H9 (cell line): Measurements from ENCODE around the gene CLEC11A. TPM values are rescaled to one million over a fixed set of nuclear protein-coding genes. Genes with fewer than 3 reads are reported as not detected.
A peak's percentile ranks its signal among the peaks of the same experiment; 100 is the strongest.

Experiments
- DNase-seq: peaks from one replicate; pipeline ENCODE4 v3.0.0-alpha.2; 2017
- H2AFZ ChIP-seq: one replicate; pipeline ENCODE4 v1.6.1; 2013; ENCODE audit warnings: mild to moderate bottlenecking, low read length, control low read depth, moderate library complexity
- H2AK5ac ChIP-seq: 2 replicates; pipeline ENCODE4 v1.6.1; 2013; ENCODE audit warnings: low read length, control low read depth, mixed read lengths; ENCODE audit not compliant: insufficient read length
- H2BK120ac ChIP-seq: one replicate; pipeline ENCODE4 v1.6.1; 2013; ENCODE audit warnings: low read depth, mild to moderate bottlenecking, low read length, control low read depth, inconsistent platforms; ENCODE audit not compliant: poor library complexity, severe bottlenecking
- H2BK12ac ChIP-seq: 2 replicates; pipeline ENCODE4 v1.6.1; 2013; ENCODE audit warnings: low read length, control low read depth, mixed read lengths, low read depth; ENCODE audit not compliant: insufficient read length
- H2BK15ac ChIP-seq: 2 replicates; pipeline ENCODE4 v1.6.1; 2013; ENCODE audit warnings: low read depth, low read length, control low read depth
- H2BK20ac ChIP-seq: one replicate; pipeline ENCODE4 v1.6.1; 2013; ENCODE audit warnings: low read depth, mild to moderate bottlenecking, low read length, control low read depth, inconsistent platforms; ENCODE audit not compliant: poor library complexity, severe bottlenecking
- H2BK5ac ChIP-seq: 2 replicates; pipeline ENCODE4 v1.6.1; 2013; ENCODE audit warnings: low read length, control low read depth, mixed read lengths; ENCODE audit not compliant: insufficient read length
- H3K14ac ChIP-seq: 2 replicates; pipeline ENCODE4 v1.6.1; 2013; ENCODE audit warnings: low read length, control low read depth; ENCODE audit not compliant: insufficient read depth
- H3K18ac ChIP-seq: 2 replicates; pipeline ENCODE4 v1.6.1; 2013; ENCODE audit warnings: low read depth, mild to moderate bottlenecking, mixed read lengths, low read length, control low read depth; ENCODE audit not compliant: insufficient read length
- H3K23ac ChIP-seq: 2 replicates; pipeline ENCODE4 v1.6.1; 2013; ENCODE audit warnings: low read length, control low read depth, mixed read lengths, low read depth; ENCODE audit not compliant: insufficient read length
- H3K23me2 ChIP-seq: 2 replicates; pipeline ENCODE4 v1.6.1; 2013; ENCODE audit warnings: low read depth, mild to moderate bottlenecking, mixed read lengths, low read length, control low read depth; ENCODE audit not compliant: insufficient read length, poor library complexity, severe bottlenecking
- H3K27ac ChIP-seq: 2 replicates; pipeline ENCODE4 v1.5.1; 2013; ENCODE audit warnings: low read length, control low read depth, mixed read lengths, low read depth; ENCODE audit not compliant: insufficient read length
- H3K27me3 ChIP-seq: 2 replicates; pipeline ENCODE4 v1.6.1; 2013; ENCODE audit warnings: low read length, control low read depth, inconsistent platforms; ENCODE audit not compliant: insufficient read depth
- H3K4ac ChIP-seq: 2 replicates; pipeline ENCODE4 v1.6.1; 2013; ENCODE audit warnings: low read depth, mild to moderate bottlenecking, control low read depth, inconsistent platforms, low read length, moderate library complexity
- H3K4me1 ChIP-seq: 2 replicates; pipeline ENCODE4 v1.6.1; 2013; ENCODE audit warnings: low read length, control low read depth, inconsistent platforms; ENCODE audit not compliant: insufficient read depth
- H3K4me2 ChIP-seq: 2 replicates; pipeline ENCODE4 v1.6.1; 2013; ENCODE audit warnings: low read length, control low read depth, mixed read lengths; ENCODE audit not compliant: insufficient read length, insufficient read depth
- H3K56ac ChIP-seq: 2 replicates; pipeline ENCODE4 v1.6.1; 2013; ENCODE audit warnings: low read depth, mild to moderate bottlenecking, mixed read lengths, low read length, control low read depth; ENCODE audit not compliant: insufficient read length
- H3K79me1 ChIP-seq: 2 replicates; pipeline ENCODE4 v1.6.1; 2013; ENCODE audit warnings: low read depth, mild to moderate bottlenecking, moderate library complexity, low read length, control low read depth, inconsistent platforms; ENCODE audit not compliant: insufficient read depth, poor library complexity, severe bottlenecking
- H3K79me2 ChIP-seq: 2 replicates; pipeline ENCODE4 v1.6.1; 2013; ENCODE audit warnings: low read length, control low read depth, inconsistent platforms; ENCODE audit not compliant: insufficient read depth
- H3K9ac ChIP-seq: 2 replicates; pipeline ENCODE4 v1.6.1; 2013; ENCODE audit warnings: low read length, control low read depth, mixed read lengths; ENCODE audit not compliant: insufficient read length; ENCODE audit errors: extremely low read depth
- H3K9me3 ChIP-seq: one replicate; pipeline ENCODE4 v1.6.1; 2013; ENCODE audit warnings: low read depth, low read length, inconsistent platforms; ENCODE audit not compliant: control insufficient read depth
- H3T11ph ChIP-seq: one replicate; pipeline ENCODE4 v1.6.1; 2013; ENCODE audit warnings: mild to moderate bottlenecking, low read length, control low read depth, inconsistent platforms
- H4K20me1 ChIP-seq: one replicate; pipeline ENCODE4 v1.6.1; 2013; ENCODE audit not compliant: control insufficient read depth, insufficient read length, insufficient read depth
- H4K5ac ChIP-seq: 2 replicates; pipeline ENCODE4 v1.6.1; 2013; ENCODE audit warnings: low read depth, mild to moderate bottlenecking, mixed read lengths, low read length, control low read depth; ENCODE audit not compliant: insufficient read length
- H4K8ac ChIP-seq: replicated peaks from 2 replicates; pipeline ENCODE4 v1.6.1; 2013; ENCODE audit warnings: low read length, control low read depth, mixed read lengths, low read depth; ENCODE audit not compliant: insufficient read length
- H4K91ac ChIP-seq: 2 replicates; pipeline ENCODE4 v1.6.1; 2013; ENCODE audit warnings: low read depth, mild to moderate bottlenecking, moderate library complexity, mixed read lengths, low read length, control low read depth; ENCODE audit not compliant: insufficient read length
- H3K27ac Mint-ChIP-seq, 3 experiments: 2 replicates in 2 of 3; 3 replicates in 1 of 3; pipeline ENCODE4 v1.8.0; 2020 to 2021; ENCODE audit warnings: mixed read lengths in 3 of 3, mild to moderate bottlenecking in 1 of 3, moderate library complexity in 1 of 3
- H3K27me3 Mint-ChIP-seq: 2 replicates; pipeline ENCODE4 v1.8.0; 2021; ENCODE audit warnings: low read depth, mild to moderate bottlenecking, moderate library complexity, mixed read lengths
- H3K36me3 Mint-ChIP-seq, 3 experiments: 2 replicates in 2 of 3; 3 replicates in 1 of 3; pipeline ENCODE4 v1.8.0; 2020 to 2021; ENCODE audit warnings: low read depth in 3 of 3, mixed read lengths in 3 of 3; ENCODE audit not compliant: insufficient read depth in 1 of 3
- H3K4me1 Mint-ChIP-seq, 2 experiments: 2 replicates each; pipeline ENCODE4 v1.8.0; 2020; ENCODE audit warnings: mixed read lengths in 2 of 2
- H3K4me3 Mint-ChIP-seq, 2 experiments: 2 replicates in 1 of 2; 3 replicates in 1 of 2; pipeline ENCODE4 v1.8.0; 2020 to 2021; ENCODE audit warnings: mild to moderate bottlenecking in 2 of 2, mixed read lengths in 2 of 2, moderate library complexity in 1 of 2
- H3K9me3 Mint-ChIP-seq, 2 experiments: 2 replicates in 1 of 2; 3 replicates in 1 of 2; pipeline ENCODE4 v1.8.0; 2020; ENCODE audit warnings: mild to moderate bottlenecking in 2 of 2, mixed read lengths in 2 of 2, moderate library complexity in 1 of 2
- WGBS: extraction: QIAGEN DNeasy Blood & Tissue Kit; methylation state at CpG from one replicate; pipeline ENCODE4 v1.1.7; 2013; ENCODE audit warnings: missing lambda C conversion rate, low lambda C conversion rate, mixed read lengths; ENCODE audit not compliant: insufficient read length; ENCODE audit errors: extremely low coverage; 5-methylcytosine and 5-hydroxymethylcytosine counted together
- total RNA-seq: library from RNA; stranded (reverse); gene quantifications from 2 replicates; pipeline ENCODE4 v1.2.1, GENCODE V29; 2021
- TF ChIP-seq, protein P1 (sequence below): fragments of 200-600 bp; sonication (generic); conservative IDR thresholded peaks from 3 replicates; pipeline ENCODE4 v1.8.0; 2021; ENCODE audit warnings: antibody characterized with exemption, mild to moderate bottlenecking

CLEC11A gene
- total RNA-seq, 1 experiment from 2014 or later, result 3.9 TPM

DNA sequence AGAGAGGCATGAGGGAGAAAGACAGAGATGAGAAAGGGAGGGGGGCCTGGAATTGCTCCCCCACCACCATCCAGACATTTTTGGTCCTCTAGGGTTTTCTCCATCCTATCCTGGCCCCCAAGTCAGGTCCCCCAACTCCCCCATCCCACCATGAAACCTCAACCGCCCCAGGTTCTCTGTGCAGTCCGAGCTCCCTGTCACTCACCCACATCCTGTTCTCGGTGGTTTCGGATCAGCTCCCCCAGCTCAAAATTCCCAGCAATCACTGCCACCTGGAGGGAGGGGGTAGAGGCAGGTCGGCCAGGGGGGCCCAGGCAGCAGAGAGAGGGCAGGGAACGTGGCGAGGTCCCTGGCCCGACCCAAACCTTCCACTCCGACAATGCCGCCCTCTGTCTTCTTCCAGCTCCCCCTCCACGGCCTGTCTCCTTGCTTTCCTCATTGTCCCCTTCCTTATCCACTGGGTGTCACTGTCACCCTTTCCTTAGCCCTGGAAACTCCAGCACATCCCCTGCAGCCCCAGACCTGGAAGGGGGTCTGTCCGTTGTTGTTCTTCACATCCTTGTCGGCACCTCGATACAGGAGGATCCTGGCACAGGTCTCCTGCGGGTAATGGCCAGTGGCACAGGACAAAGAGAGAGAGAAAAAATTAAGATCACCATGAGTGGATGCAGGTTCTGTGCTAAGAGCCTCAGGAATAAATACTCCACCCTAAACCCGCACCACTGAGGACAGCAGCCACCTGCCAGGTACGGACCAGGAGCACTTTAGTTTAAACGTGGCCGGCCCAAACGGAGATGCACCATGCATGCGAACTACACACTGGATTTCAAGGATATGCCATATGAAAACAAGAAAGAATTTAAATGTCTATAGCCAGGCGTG is 19.0 kb upstream of the CLEC11A start:
- H3K9me3 ChIP-seq, result no peaks in the 10 kb centered on the region
- TF ChIP-seq, protein P1, sequence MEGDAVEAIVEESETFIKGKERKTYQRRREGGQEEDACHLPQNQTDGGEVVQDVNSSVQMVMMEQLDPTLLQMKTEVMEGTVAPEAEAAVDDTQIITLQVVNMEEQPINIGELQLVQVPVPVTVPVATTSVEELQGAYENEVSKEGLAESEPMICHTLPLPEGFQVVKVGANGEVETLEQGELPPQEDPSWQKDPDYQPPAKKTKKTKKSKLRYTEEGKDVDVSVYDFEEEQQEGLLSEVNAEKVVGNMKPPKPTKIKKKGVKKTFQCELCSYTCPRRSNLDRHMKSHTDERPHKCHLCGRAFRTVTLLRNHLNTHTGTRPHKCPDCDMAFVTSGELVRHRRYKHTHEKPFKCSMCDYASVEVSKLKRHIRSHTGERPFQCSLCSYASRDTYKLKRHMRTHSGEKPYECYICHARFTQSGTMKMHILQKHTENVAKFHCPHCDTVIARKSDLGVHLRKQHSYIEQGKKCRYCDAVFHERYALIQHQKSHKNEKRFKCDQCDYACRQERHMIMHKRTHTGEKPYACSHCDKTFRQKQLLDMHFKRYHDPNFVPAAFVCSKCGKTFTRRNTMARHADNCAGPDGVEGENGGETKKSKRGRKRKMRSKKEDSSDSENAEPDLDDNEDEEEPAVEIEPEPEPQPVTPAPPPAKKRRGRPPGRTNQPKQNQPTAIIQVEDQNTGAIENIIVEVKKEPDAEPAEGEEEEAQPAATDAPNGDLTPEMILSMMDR, result peak; percentile 59
- H3K27me3 Mint-ChIP-seq, result peaks cover 80% of the 10 kb centered on the region
- no peak overlapping the region for H2BK12ac ChIP-seq
- H3K9me3 Mint-ChIP-seq, result no peaks in the 10 kb centered on the region
- no CpG with 5 or more reads among the region's 22 CpGs for WGBS
- H2BK20ac ChIP-seq, result no peak overlapping the region
- no peak overlapping the region for H2BK15ac ChIP-seq
- no peak overlapping the region for H2AFZ ChIP-seq
- no peak overlapping the region for H3K4me2 ChIP-seq
- no peaks in the 10 kb centered on the region for H4K20me1 ChIP-seq
- no peak overlapping the region for H3K9ac ChIP-seq
- no peak overlapping the region for H3K56ac ChIP-seq
- H3T11ph ChIP-seq, result no peak overlapping the region
- no peak overlapping the region for H3K23ac ChIP-seq
- no peak overlapping the region for H4K5ac ChIP-seq
- peaks cover 6 to 16% of the 10 kb centered on the region in 2 experiments for H3K4me1 Mint-ChIP-seq
- H3K79me2 ChIP-seq, result no peaks in the 10 kb centered on the region
- H3K23me2 ChIP-seq, result no peaks in the 10 kb centered on the region
- 0 out of 2 replicates have a peak, but pooled peaks cover 3% of the 10 kb centered on the region for H3K4me1 ChIP-seq
- H3K79me1 ChIP-seq, result no peaks in the 10 kb centered on the region
- no peak overlapping the region for H3K18ac ChIP-seq
- H3K4ac ChIP-seq, result no peak overlapping the region
- H2AK5ac ChIP-seq, result no peak overlapping the region
- H3K27me3 ChIP-seq, result peaks cover 11% of the 10 kb centered on the region; the same call in 1 of the 2 replicates
- no peak overlapping the region; a peak in 1 of 7 replicates for H3K27ac Mint-ChIP-seq
- H2BK120ac ChIP-seq, result no peak overlapping the region
- H2BK5ac ChIP-seq, result no peak overlapping the region
- no peak overlapping the region for H3K4me3 Mint-ChIP-seq
- H3K27ac ChIP-seq, result no peak overlapping the region
- no peak overlapping the region for H3K14ac ChIP-seq
- no peak overlapping the region for H4K91ac ChIP-seq
- no peaks in the 10 kb centered on the region for H3K36me3 Mint-ChIP-seq
- H4K8ac ChIP-seq, result no peak overlapping the region
- peak; percentile 71 for DNase-seq
